ENCODE results near the gene CD63.

The CD63 gene

GRCh38 chr12:55706568-55707218, 22.1 kb downstream of the CD63 start:
- TF ChIP-seq CTCF (conservative IDR thresholded peaks at IDR 0.05) (no peak), ZFX (IDR thresholded peaks at IDR 0.05) (no peak)
- no peak overlapping the region for H3K27ac ChIP-seq

GRCh38 chr12:55705782-55706402, 22.9 kb downstream of the CD63 start:
- H3K27ac ChIP-seq: no peak overlapping the region
- TF ChIP-seq ZFX (IDR thresholded peaks at IDR 0.05) (no peak), CTCF (conservative IDR thresholded peaks at IDR 0.05) (no peak; the same call in 1 of the 2 replicates)

GRCh38 chr12:55704824-55705718, 23.7 kb downstream of the CD63 start:
- H3K27ac ChIP-seq: no peak overlapping the region
- TF ChIP-seq ZFX (IDR thresholded peaks at IDR 0.05) (no peak), CTCF (conservative IDR thresholded peaks at IDR 0.05) (no peak)

- H3K27ac ChIP-seq: no peak overlapping the region
- TF ChIP-seq ZFX (IDR thresholded peaks at IDR 0.05) (no peak), CTCF (conservative IDR thresholded peaks at IDR 0.05) (no peak)
Measured at GRCh38 chr12:55703901-55704761, 24.7 kb downstream of the CD63 start.

GRCh38 chr12:55703288-55703687, 25.5 kb downstream of the CD63 start:
- TF ChIP-seq CTCF (conservative IDR thresholded peaks at IDR 0.05) (no peak), ZFX (IDR thresholded peaks at IDR 0.05) (no peak)

GRCh38 chr12:55702861-55703260, 25.9 kb downstream of the CD63 start:
- TF ChIP-seq ZFX (IDR thresholded peaks at IDR 0.05): no peak
- no peak overlapping the region for H3K27ac ChIP-seq

More at GRCh38 chr12:55703288-55703687, 25.5 kb downstream of the CD63 start:
- no peak overlapping the region for H3K27ac ChIP-seq

Measured in C4-2B (cell line).